Lung microvascular endothelial cell (primary cell): ENCODE measurements around the gene CABP2. TPM values are rescaled to one million over a fixed set of nuclear protein-coding genes. Genes with fewer than 3 reads are reported as not detected.
"Not testable (repeated sequence)": the region's sequence is repeated elsewhere in the genome, so short reads cannot be mapped to it uniquely, and the experiment has no call there.

ENCODE experiments used
- DNase-seq, 2 donors: peaks; one replicate each; pipeline versions ENCODE4 v3.0.0 to v3.0.0-alpha.2; 2010; ENCODE audit warnings: low read depth in 2 of 2
- total RNA-seq: library from RNA; depleted of rRNA; stranded (reverse); fragments of >200 nt; gene quantifications from 2 replicates; pipeline ENCODE4 v1.2.1, GENCODE V29; 2014

CABP2 gene
- total RNA-seq, 1 donor from 2014 or later: not detected

DNA sequence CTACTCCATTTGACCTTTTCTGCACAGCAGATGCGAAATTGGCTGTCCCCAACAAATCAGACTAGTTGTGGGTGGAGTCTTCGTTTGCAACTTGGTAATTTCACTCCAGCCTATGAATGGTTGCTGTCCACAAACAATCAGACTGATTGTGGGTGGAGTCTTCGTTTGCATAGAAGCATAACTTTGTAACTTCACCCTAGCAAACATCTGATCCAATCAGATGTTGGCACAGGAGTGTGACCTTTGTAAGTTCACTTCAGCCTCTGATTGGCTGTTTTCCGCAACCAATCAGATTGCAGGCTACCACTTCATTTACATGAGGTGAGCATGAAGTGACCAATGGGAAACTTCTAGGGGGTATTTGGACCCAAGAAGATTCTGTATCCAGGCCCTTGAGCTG, 16.3 kb upstream of the CABP2 start:
- no peak for DNase-seq

GRCh38 chr11:67538823-67539505, 15.7 kb upstream of the CABP2 start:
- no peak for DNase-seq

DNA sequence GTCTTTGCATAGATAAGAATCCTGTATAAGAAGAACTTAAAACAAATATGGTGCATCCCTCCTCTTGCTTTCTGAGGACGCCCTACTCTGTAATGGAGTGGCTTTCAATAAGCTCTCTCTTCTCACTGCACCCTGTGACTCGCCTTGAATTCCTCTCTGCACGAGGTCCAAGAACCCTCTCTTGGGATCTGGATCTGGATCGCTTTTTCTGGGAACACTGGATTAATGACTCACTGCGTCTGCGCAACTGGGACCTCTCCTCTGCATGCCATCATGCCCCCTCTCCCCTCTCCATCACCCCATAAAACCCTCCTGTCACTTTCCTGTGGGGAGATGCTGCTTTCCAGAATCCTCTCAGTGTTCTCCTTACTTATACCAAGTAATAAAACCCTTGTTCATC, 15.1 kb upstream of the CABP2 start:
- no peak for DNase-seq

- no peak for DNase-seq
Measured at GRCh38 chr11:67535561-67535960, 12.3 kb upstream of the CABP2 start.

DNA sequence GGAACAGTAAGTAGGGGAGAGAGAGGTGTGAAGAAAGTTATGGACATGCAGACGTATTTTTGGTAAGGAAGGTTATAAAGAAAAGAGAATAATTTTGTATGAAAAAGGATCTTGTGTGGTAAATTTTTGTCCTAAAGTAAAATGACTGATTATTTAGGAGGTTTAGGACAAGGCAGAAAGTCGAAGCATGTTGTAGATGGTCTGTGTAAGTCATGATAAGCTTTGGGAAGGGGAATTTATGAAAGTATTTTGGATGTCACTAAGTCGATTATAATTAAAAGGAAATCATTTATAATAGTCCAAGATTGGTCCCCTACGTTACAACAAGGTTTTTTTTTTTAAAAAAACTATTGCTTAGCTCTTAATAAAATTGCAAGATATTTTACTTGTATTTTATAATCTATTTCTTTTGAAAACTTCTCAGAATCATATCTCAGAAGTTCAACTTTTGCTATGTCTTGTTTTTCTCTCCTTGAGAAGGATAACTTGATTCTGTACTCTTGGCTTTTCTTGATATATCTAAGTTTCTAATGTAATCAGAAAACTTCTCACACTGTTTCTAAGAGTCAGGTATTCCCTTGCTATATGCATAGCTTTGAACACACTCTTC, 10.9 kb upstream of the CABP2 start:
- no peak for DNase-seq

DNA sequence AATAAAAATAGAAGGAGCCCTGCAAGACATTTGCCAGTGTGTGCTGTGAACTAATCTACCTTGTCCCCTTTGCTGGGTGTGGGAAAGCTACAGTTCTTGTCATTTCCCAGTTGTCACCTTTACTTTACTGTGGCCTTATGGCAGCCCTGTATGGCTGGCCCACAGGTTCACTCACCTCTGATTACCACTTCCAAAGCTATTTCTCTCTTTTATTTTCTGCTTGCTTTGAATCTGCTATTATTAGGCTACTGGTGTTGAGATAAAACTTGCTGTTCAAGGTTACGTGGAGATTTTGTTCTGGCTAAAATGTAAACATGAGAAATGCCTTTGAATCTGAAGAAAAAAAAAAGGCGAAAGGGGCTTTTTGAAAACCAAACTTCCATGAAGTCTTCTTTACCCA, 9.6 kb upstream of the CABP2 start:
- no peak for DNase-seq

DNA sequence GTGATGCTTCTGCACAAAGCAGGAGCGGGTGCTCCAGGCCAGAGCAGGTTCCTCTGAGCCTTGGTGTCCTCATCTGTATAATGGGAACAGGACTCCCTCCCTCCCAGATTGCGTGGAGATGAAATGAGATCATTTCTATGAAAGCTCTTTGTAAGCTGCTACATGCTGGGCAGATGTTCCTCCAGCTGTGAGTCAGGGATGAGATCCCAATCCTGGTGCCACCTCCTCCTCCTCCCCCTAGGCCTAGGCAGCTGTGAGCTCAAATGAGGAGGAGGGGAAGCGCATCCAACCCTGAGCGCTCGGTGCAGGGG, 7.0 kb upstream of the CABP2 start:
- no peak for DNase-seq

DNA sequence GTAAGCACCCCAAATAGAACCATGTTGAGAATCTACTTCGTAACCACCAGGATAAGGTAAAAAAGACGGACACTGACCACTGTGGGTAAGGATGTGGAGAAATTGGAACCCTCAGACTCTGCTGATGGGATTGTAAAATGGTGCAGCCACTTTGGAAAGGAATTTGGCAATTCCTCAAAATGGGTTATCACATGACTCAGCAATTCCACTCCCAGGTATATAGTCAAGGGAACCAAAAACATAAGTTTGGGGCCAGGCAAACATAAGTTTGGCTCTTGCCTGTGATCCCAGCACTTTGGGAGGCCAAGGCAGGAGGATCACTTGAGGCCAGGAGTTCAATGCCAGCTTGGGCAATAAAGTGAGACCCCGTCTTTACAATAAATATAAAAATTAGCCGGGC, 5.1 kb upstream of the CABP2 start:
- no peak for DNase-seq

- no peak for DNase-seq
Measured at GRCh38 chr11:67525275-67525976, 2.2 kb upstream of the CABP2 start.

- DNase-seq: no peak
Measured at GRCh38 chr11:67524480-67524808, 1.2 kb upstream of the CABP2 start.

- DNase-seq: no peak
Measured at GRCh38 chr11:67523556-67524479, 572 bp upstream of the CABP2 start.

- DNase-seq: no peak
Measured at GRCh38 chr11:67522338-67522737, 908 bp downstream of the CABP2 start.

DNA sequence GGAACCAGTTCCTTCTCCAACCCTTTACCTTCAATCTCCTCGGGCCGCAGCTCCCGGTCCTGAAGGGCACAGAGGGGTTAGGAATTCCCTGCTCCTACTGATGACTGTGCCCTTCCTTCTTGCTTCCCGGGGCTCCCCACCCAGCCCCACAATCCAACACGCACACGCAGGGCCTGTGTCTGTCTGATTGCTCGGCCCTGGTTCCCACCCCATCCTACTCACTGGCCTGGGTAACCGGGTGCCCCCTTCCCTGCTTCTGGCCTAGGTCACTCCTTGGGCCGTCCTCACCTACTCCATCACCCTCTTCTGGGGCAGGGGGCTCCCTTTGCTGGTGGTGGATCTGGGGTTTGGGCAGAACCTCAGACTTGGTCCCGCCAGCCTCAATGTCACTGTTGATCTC, 1.3 kb downstream of the CABP2 start:
- no peak for DNase-seq

- DNase-seq: no peak
Measured at GRCh38 chr11:67520856-67521824, 2.1 kb downstream of the CABP2 start.

GRCh38 chr11:67519726-67520125, 3.5 kb downstream of the CABP2 start:
- no peak for DNase-seq

DNA sequence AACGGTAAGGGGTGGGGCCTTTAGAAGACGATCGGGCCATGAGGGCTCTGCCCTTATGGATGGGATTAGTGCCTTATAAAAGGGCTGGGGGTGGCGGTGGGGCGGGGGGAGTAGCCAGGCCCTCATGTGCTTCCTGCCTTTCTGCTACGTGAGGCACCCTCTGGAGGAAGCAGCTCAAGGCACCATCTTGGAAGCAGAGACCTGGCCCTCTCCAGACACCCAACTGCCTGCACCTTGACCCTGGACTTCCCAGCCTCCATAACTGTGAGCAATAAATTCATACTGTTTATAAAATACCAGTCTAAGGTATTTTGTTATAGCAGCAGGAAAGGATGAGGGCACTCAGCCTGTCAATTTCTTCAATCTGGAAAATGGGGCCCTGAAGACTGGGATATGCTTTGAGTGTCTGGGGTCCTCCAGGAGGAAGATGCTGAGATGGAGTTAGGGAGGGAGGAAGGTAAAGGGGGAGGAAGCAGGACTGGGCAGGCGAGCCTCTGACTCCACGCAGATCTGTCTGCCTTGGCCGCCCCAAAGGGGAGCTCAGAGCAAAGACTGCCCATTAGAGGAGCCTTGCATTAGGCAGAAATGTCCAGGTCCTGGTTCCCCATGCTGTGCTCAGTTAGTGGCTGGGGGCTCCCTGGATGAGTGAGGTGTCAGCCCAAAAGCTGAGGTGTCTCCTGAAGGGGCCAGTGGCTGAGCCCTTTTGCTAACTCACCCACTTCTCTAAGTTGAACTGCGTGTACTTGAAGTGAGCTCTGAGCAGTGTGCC, 5.3 kb downstream of the CABP2 start:
- no peak for DNase-seq

- no peak for DNase-seq
Measured at GRCh38 chr11:67516806-67517205, 6.4 kb downstream of the CABP2 start.

DNA sequence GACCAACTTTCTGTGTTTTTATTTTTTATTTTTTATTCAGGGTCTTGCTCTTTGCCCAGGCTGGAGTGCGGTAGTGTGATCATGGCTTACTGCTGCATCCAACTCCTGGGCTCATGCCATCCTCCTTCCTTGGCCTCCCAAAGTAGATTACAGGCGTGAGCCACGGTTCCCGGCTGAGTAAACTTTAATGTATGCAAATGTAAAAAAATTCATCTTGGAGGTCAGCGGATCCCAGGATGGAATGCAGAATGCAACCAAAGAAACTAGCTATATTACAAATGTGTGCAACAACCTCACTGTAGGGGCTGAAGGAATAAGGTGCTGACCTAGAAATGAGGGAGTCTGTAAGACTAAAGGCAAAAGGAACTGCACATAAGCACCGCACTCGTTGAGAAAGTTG, 9.1 kb downstream of the CABP2 start:
- DNase-seq: no peak

GRCh38 chr11:67511558-67511957, 11.7 kb downstream of the CABP2 start:
- DNase-seq: not testable (repeated sequence)

DNA sequence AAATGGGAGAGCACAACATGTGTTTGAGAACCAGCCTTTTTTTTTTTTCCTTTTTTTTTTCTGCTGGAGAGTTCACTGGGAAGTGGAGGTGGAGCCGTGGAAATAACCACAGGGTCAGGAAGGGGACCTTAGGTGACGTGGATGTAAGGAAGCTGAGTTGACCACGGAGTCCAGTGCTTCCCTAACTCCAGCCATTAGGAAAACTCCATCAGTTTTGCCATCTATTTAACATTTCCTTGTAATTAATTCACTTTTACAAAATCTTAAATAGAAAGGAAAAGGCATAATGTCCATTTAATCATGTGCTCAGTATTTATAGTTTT, 13.3 kb downstream of the CABP2 start:
- no peak for DNase-seq
